VCaP (cell line): Measurements from ENCODE around the gene CYP4F22.

Experiments
- H3K27ac ChIP-seq: fragments of 450-650 bp; 2 replicates; pipeline ENCODE4 v1.5.1; 2017
- CTCF ChIP-seq: fragments of 450-650 bp; conservative IDR thresholded peaks from 2 replicates; pipeline ENCODE4 v1.5.1; 2017; ENCODE audit warnings: mild to moderate bottlenecking, moderate library complexity

CYP4F22 gene

DNA sequence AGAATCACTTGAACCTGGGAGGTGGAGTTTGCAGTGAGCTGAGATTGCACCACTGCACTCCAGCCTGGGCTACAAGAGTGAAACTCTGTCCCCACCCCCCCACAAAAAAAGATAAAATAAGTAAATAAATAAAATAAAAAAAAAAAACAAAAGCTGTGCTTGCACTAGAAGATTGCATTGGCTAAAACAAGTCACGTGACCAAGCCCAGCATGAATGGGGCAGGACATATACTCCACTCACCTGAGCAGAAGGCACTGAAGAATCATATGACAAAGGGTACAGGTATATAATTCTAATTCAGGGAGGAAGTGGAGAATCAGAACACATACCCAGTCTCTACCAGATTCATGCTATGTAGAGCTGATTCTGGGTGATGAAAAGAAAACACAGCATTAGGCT is 36.6 kb downstream of the CYP4F22 start:
- no peak for TF ChIP-seq CTCF
- no peak overlapping the region for H3K27ac ChIP-seq

DNA sequence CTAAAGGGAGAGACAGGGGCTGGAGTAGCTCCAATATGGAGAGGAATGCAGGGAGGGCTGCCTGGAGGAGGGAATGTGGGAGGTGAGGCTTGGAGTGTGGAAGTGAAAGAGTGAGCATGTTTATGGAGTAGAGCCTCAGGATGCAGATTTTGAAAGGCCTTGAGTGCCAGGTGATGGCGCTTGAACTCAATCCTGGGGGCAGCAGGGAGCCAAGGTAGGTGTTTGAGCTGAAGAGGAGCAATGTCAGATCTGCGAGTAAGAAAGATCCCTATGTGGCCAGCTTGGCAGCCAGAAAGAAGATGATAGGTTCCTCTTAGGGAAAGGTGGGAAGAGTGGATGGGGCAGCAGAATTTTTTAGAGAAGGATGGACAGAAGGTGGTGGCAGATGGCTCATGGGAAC is 40.3 kb downstream of the CYP4F22 start:
- no peak overlapping the region for H3K27ac ChIP-seq
- no peak for TF ChIP-seq CTCF

GRCh38 chr19:15549581-15549980 is 41.3 kb downstream of the CYP4F22 start:
- TF ChIP-seq CTCF = no peak
- no peak overlapping the region for H3K27ac ChIP-seq

- no peak overlapping the region for H3K27ac ChIP-seq
- no peak for TF ChIP-seq CTCF
Observed at GRCh38 chr19:15550273-15550672, 41.9 kb downstream of the CYP4F22 start.

GRCh38 chr19:15550929-15551292 is 42.6 kb downstream of the CYP4F22 start:
- peak; percentile 27 for TF ChIP-seq CTCF
- H3K27ac ChIP-seq = peak overlapping the region; percentile 47; the same call in 1 of the 2 replicates

DNA sequence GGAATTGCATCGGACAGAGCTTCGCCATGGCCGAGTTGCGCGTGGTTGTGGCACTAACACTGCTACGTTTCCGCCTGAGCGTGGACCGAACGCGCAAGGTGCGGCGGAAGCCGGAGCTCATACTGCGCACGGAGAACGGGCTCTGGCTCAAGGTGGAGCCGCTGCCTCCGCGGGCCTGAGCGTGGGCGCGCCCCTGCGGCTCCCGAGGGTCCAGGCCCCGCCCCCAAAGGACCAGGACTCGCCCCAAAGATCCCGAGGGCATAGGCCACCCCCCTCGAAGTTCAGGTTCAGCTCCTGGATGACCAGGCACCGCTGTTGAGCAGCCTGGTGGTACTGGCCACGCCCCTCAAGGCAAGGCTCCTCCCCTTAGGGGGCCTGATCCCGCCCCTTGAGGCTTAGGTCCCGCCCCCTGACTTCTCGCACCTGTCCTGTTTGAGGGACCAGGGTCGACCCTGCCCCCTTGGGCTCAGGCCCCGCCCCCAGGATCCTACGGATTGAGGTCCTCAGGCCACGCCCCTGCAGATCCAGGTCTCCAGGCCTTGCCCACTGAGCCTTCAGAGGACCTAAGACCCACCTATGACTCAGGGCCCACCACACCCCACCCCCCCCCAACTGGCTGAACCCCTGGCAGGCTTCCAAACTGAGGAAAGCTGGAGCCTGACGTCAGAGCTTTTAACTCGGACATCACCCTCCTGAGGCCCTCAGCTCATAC is 43.1 kb downstream of the CYP4F22 start:
- TF ChIP-seq CTCF = no peak
- peak overlapping the region; percentile 47; the same call in 1 of the 2 replicates for H3K27ac ChIP-seq

DNA sequence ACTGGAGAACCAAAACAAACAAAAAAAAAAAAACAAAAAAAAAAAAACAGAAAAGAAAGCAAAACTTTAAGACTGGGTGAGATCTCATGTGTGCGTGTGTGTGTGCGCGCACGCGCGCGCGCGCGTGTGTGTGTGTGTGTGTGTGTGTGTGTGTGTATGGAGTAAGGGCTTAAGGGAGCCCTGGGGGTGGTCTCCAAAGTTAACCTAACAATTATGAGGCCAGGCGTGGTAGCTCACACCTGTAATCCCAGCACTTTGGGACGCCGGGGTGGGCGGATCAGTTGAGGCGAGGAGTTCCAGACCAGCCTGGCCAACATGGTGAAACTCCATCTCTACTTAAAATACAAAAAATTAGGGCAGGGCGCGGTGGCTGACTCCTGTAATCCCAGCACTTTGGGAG is 46.7 kb downstream of the CYP4F22 start:
- H3K27ac ChIP-seq = peak overlapping the region; percentile 68; the same call in 1 of the 2 replicates
- TF ChIP-seq CTCF = no peak
